ENCODE data around the gene AFDN.

DNA sequence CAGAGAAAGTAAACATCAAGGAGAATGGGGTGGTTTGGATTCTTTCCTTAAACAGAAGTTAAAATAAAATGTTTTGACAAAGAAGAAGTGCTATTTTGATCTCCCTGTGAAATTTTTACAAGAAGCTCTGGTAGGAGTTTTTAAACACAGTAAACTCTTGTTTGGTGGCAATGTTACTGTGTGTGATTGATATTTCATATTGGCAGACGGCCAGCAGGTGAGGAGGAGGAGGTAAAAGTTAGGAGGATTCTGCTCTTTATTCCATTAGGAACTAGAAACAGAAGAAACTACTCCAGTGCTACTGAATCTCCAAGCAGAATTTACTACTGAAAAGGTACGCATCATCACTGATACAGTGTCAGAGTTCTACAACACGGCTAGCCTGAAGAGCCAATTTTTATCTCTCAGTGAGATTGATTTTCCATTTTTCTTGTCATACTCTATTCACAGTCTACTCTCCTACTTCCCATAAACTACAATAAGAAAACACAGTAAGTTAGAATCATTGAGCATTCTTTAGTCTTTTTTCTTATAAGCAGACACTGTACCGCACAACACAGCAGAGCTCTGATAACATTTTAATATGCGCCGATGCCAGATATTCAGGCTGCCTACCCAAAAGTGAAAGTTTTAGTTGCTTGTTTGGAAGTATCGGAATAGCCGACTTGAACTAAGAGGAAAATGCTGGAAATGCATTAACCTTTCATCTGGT is 21.2 kb upstream of the AFDN start:
- TF ChIP-seq, protein P1, sequence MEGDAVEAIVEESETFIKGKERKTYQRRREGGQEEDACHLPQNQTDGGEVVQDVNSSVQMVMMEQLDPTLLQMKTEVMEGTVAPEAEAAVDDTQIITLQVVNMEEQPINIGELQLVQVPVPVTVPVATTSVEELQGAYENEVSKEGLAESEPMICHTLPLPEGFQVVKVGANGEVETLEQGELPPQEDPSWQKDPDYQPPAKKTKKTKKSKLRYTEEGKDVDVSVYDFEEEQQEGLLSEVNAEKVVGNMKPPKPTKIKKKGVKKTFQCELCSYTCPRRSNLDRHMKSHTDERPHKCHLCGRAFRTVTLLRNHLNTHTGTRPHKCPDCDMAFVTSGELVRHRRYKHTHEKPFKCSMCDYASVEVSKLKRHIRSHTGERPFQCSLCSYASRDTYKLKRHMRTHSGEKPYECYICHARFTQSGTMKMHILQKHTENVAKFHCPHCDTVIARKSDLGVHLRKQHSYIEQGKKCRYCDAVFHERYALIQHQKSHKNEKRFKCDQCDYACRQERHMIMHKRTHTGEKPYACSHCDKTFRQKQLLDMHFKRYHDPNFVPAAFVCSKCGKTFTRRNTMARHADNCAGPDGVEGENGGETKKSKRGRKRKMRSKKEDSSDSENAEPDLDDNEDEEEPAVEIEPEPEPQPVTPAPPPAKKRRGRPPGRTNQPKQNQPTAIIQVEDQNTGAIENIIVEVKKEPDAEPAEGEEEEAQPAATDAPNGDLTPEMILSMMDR (conservative IDR thresholded peaks at IDR 0.05 in 1 of 2, IDR thresholded peaks at IDR 0.05 in 1 of 2; ENCODE audit: low read depth in 1 of 2, low read length in 2 of 2), result no peak
- TF ChIP-seq EZH2 (IDR thresholded peaks at IDR 0.05; ENCODE audit: low read length, missing control alignments), result no peak
